Measurements from ENCODE around the gene EMC10.

The EMC10 gene

DNA sequence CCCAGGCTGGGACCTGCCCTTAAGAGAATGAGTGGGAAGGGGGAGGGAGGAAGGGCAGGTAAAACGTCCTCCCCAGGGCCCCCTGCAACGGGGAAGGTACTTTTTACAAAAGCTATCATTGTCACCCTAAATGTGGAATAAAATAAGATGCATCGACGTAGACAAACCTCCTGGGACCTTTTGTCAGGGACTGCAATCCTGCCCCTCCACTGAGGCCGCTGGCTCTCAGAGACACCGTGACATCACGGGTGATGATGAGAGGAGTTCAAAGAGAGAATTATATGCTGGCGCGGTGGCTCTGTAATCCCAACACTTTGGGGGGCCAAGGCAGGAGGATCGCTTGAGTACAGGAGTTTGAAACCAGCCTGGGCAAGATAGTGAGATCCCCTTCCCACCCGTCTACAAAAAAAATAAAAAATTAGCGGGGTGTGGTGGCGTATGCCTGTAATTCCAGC lies 45.4 kb upstream of the EMC10 start:
- Histone ChIP-seq H3K4me1 (ENCODE audit: insufficient read depth, poor library complexity, severe bottlenecking) (no peaks in the 10 kb centered on the region), H3K9me3 (ENCODE audit: severe bottlenecking) (no peaks in the 10 kb centered on the region), H3K4me3 (ENCODE audit: severe bottlenecking) (no peak overlapping the region), H3K36me3 (ENCODE audit: low read depth) (no peaks in the 10 kb centered on the region), H3K27me3 (ENCODE audit: insufficient read depth, poor library complexity, severe bottlenecking) (peaks cover 9% of the 10 kb centered on the region), H3K27ac (ENCODE audit: poor library complexity, severe bottlenecking) (no peak overlapping the region)
- DNase-seq (ENCODE audit: low spot score) (no peak), ATAC-seq (ENCODE audit: low read depth) (no peak)
- TF ChIP-seq, protein P1, sequence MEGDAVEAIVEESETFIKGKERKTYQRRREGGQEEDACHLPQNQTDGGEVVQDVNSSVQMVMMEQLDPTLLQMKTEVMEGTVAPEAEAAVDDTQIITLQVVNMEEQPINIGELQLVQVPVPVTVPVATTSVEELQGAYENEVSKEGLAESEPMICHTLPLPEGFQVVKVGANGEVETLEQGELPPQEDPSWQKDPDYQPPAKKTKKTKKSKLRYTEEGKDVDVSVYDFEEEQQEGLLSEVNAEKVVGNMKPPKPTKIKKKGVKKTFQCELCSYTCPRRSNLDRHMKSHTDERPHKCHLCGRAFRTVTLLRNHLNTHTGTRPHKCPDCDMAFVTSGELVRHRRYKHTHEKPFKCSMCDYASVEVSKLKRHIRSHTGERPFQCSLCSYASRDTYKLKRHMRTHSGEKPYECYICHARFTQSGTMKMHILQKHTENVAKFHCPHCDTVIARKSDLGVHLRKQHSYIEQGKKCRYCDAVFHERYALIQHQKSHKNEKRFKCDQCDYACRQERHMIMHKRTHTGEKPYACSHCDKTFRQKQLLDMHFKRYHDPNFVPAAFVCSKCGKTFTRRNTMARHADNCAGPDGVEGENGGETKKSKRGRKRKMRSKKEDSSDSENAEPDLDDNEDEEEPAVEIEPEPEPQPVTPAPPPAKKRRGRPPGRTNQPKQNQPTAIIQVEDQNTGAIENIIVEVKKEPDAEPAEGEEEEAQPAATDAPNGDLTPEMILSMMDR (IDR thresholded peaks at IDR 0.05; ENCODE audit: poor library complexity, severe bottlenecking), result no peak

DNA sequence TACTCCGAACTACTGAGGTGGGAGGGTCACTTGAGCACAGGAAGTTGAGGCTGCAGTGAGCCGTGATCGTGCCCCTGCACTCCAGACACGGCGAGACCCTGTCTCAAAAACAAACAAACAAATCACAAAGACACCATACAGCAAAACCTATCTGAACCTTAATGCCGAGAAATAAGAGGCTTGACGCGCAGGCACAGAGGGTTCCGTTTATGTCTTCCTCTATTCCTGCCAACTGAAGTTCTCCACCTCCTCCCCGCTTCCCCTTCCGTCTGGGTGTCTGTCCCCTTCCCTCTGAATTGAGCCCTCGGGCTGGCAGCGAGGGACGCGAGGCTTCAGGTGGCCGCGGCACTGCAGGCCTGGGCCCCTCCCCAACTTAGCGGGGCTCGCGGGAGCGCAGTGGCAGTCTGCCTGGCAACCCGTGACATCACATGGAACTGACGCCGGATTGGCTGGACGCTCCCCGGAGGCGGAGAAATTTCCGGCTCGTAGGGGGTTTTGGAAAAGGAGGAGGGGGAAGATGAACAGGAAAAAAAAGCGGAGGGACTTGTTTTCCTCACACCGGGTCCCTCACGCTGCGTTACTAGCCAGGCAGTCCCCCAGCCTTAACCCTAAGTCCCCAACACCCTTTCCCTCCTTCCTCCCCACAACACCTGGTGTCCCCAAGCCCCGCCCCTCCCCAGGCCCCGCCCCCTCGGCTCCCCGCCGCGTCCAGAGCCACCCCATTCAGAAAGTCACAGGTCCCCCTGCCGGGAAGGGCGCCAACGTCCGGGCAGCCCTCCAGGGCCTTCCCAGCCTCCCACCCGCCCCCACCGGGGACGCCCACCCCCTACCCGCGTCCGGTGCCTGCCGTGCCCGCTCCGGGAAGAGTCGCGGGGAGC lies 44.7 kb upstream of the EMC10 start:
- Histone ChIP-seq H3K4me1 (ENCODE audit: insufficient read depth, poor library complexity, severe bottlenecking) (no peaks in the 10 kb centered on the region), H3K9me3 (ENCODE audit: severe bottlenecking) (no peaks in the 10 kb centered on the region), H3K27me3 (ENCODE audit: insufficient read depth, poor library complexity, severe bottlenecking) (peaks cover 9% of the 10 kb centered on the region), H3K27ac (ENCODE audit: poor library complexity, severe bottlenecking) (no peak overlapping the region), H3K4me3 (ENCODE audit: severe bottlenecking) (peak overlapping the region; percentile 32), H3K36me3 (ENCODE audit: low read depth) (no peaks in the 10 kb centered on the region)
- ATAC-seq (ENCODE audit: low read depth) (peak; percentile 92), DNase-seq (ENCODE audit: low spot score) (no peak)
- TF ChIP-seq, protein P1 (IDR thresholded peaks at IDR 0.05; ENCODE audit: poor library complexity, severe bottlenecking), result no peak

DNA sequence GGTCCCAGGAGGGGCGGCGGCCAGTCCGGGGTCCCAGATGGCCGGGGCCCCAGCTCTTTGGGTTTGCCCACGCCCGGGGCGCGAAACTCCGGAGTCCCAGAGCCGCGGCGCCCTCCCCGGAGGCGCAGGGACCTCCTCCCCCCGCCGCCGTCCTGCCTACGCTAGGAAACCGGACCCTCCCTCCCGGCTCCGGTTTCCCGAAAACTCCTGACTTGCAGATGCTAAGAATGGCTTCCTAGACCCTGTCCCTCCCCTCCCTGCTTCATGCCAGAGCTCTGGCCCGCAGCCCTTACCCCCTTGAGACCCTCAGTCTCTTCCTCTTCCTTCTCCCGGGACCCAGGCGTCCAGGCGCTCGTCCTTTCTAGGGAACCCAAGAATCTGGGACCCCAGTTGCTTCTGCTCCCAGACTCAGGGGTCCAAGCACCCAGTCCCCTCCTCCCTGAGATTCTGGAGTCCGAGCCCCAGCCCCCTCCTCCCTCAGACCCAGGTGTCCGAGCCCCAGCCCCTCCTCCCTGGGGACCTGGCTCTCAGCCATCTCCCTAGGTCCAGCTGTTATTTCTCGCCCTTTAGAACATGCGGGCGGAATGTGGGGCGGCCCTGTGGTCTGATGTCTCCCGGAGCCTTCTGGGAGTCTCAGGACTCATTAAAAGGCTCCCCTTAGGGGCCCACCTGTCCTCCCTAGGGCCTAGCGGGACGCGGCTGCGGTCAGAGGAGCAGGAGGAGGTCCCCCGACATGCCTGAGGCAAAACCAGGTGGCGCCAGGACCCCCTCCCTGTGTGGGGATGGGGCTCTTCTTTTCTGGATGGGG lies 43.9 kb upstream of the EMC10 start, which contains the start of gene MYBPC2:
Gene MYBPC2, plus strand, starts transcription at position 672 of the 808 bp plus-strand sequence. Its CDS starts 62 bp downstream, at position 734.
- H3K9me3 ChIP-seq (ENCODE audit: severe bottlenecking), result no peaks in the 10 kb centered on the region
- H3K4me1 ChIP-seq (ENCODE audit: insufficient read depth, poor library complexity, severe bottlenecking), result no peaks in the 10 kb centered on the region
- TF ChIP-seq, protein P1 (IDR thresholded peaks at IDR 0.05; ENCODE audit: poor library complexity, severe bottlenecking), result no peak
- no peak for DNase-seq (ENCODE audit: low spot score)
- no peak within 1 kb of the TSS for H3K27ac ChIP-seq (ENCODE audit: poor library complexity, severe bottlenecking)
- H3K36me3 ChIP-seq (ENCODE audit: low read depth), result no peaks in the 10 kb centered on the region
- peaks cover 9% of the 10 kb centered on the region for H3K27me3 ChIP-seq (ENCODE audit: insufficient read depth, poor library complexity, severe bottlenecking)
- ATAC-seq (ENCODE audit: low read depth), result peak; percentile 8; the same call in 2 of the 3 replicates
- H3K4me3 ChIP-seq (ENCODE audit: severe bottlenecking), result peak within 1 kb of the TSS; percentile 32

DNA sequence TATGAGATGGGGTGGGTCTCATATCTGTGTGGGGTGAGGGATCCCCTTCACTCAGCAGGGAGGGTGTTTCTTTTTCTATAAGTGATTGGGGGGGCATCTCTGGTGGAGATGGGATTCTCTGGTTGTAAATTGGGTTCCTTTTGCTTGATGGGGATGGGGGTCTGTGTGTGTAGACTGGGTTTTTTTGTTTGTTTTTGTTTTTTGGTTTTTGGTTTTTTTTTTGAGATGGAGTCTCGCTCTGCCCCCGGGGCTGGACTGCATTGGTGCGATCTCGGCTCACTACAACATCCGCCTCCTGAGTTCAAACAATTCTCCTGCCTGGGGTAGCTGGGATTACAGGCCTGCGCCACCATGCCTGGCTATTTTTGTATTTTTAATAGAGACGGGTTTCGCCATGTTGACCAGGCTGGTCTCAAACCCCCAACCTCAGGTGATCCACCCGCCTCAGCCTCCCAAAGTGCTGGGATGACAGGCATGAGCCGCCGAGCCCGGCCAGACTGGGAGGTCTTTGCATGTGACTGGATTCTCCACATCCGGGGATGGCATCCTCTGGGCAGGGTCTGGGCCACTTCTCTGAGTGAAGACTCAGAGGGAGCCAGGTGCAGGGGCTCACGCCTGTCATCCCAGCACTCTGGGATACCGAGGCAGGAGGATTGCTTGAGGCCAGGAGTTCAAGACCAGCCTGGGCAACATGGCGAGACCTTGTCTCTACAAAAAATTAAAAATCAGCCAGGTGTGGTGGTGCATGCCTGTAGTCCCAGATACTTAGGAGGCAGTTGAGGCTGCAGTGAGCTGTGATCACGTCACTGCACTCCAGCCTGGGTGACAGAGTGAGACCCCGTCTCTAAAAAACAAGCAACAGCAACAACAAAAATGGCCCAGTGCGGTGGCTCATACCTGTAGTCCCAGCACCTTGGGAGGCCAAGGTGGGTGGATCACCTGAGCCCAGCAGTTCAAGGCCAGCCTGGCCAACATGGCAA lies 42.8 kb upstream of the EMC10 start:
- DNase-seq (ENCODE audit: low spot score) (no peak), ATAC-seq (ENCODE audit: low read depth) (no peak)
- no peak overlapping the region for H3K27ac ChIP-seq (ENCODE audit: poor library complexity, severe bottlenecking)
- no peaks in the 10 kb centered on the region for H3K9me3 ChIP-seq (ENCODE audit: severe bottlenecking)
- no peaks in the 10 kb centered on the region for H3K4me1 ChIP-seq (ENCODE audit: insufficient read depth, poor library complexity, severe bottlenecking)
- peaks cover 9% of the 10 kb centered on the region for H3K27me3 ChIP-seq (ENCODE audit: insufficient read depth, poor library complexity, severe bottlenecking)
- TF ChIP-seq, protein P1 (IDR thresholded peaks at IDR 0.05; ENCODE audit: poor library complexity, severe bottlenecking), result no peak
- H3K36me3 ChIP-seq (ENCODE audit: low read depth), result no peaks in the 10 kb centered on the region
- no peak overlapping the region for H3K4me3 ChIP-seq (ENCODE audit: severe bottlenecking)

All from RWPE2 (cell line).